WTC11 (cell line): Measurements from ENCODE around the gene SYNRG. TPM values are rescaled to one million over a fixed set of nuclear protein-coding genes. Genes with fewer than 3 reads are reported as not detected.

Source experiments
- ATAC-seq: fragments of 200-7000 bp; cut with Tn5 transposase; 2 replicates; pipeline ENCODE4 v1.10.0; 2021; ENCODE audit warnings: mild to moderate bottlenecking, moderate library complexity
- CTCF ChIA-PET: fragments of 300-600 bp; sonication (Branson Sonifier 250); formaldehyde crosslinking; loops from one replicate; lab custom pipeline; 2021; ENCODE audit warnings: antibody characterized with exemption; lab: Charles Lee
- POLR2A ChIA-PET: fragments of 350-600 bp; sonication (Branson Sonifier 250); formaldehyde crosslinking; loops from one replicate; lab custom pipeline; 2021; ENCODE audit warnings: antibody characterized with exemption; lab: Charles Lee
- DNase-seq: peaks from one replicate; pipeline ENCODE4 v3.0.0; 2021; ENCODE audit warnings: low spot score
- H3K27ac Mint-ChIP-seq: 2 replicates; pipeline ENCODE4 v1.8.0; 2021; ENCODE audit warnings: mixed read lengths
- H3K27me3 Mint-ChIP-seq: 2 replicates; pipeline ENCODE4 v1.8.0; 2021; ENCODE audit warnings: low read depth, mild to moderate bottlenecking, moderate library complexity, mixed read lengths
- H3K36me3 Mint-ChIP-seq: 2 replicates; pipeline ENCODE4 v1.8.0; 2021; ENCODE audit warnings: mixed read lengths
- H3K4me1 Mint-ChIP-seq: 2 replicates; pipeline ENCODE4 v1.8.0; 2022; ENCODE audit warnings: mixed read lengths
- H3K4me3 Mint-ChIP-seq: 2 replicates; pipeline ENCODE4 v1.8.0; 2021; ENCODE audit warnings: mild to moderate bottlenecking, moderate library complexity, mixed read lengths
- H3K9me3 Mint-ChIP-seq: 2 replicates; pipeline ENCODE4 v1.8.0; 2021; ENCODE audit warnings: mixed read lengths
- CBFB ChIP-seq: sonication (generic); formaldehyde crosslinking; IDR thresholded peaks from 2 replicates; pipeline ENCODE4 v1.8.1; 2022; ENCODE audit warnings: mild to moderate bottlenecking, low read depth, missing genetic modification reagents
- ELF4 ChIP-seq: sonication (generic); formaldehyde crosslinking; IDR thresholded peaks from 2 replicates; pipeline ENCODE4 v1.8.1; 2022; ENCODE audit warnings: low read depth, mild to moderate bottlenecking, moderate library complexity, missing genetic modification reagents
- EMX1 ChIP-seq: fragments of 250-450 bp; sonication (Bioruptor Pico); IDR thresholded peaks from 2 replicates; pipeline ENCODE4 v1.8.0; 2021; ENCODE audit warnings: mild to moderate bottlenecking
- ETV6 ChIP-seq: sonication (generic); formaldehyde crosslinking; IDR thresholded peaks from 2 replicates; pipeline ENCODE4 v1.8.1; 2022; ENCODE audit warnings: mild to moderate bottlenecking, missing genetic modification reagents
- FOXP1 ChIP-seq: sonication (generic); formaldehyde crosslinking; IDR thresholded peaks from 2 replicates; pipeline ENCODE4 v1.8.0; 2022; ENCODE audit warnings: missing genetic modification reagents, mild to moderate bottlenecking, moderate library complexity, borderline replicate concordance
- JAZF1 ChIP-seq: fragments of 250-450 bp; sonication (Bioruptor Pico); IDR thresholded peaks from 2 replicates; pipeline ENCODE4 v1.9.0; 2021; ENCODE audit warnings: moderate library complexity, mild to moderate bottlenecking, inconsistent platforms
- JUN ChIP-seq: sonication (generic); formaldehyde crosslinking; IDR thresholded peaks from 2 replicates; pipeline ENCODE4 v1.8.0; 2023; ENCODE audit warnings: mild to moderate bottlenecking, missing genetic modification reagents
- NFE2L1 ChIP-seq: sonication (generic); formaldehyde crosslinking; IDR thresholded peaks from 2 replicates; pipeline ENCODE4 v1.8.1; 2023; ENCODE audit warnings: missing genetic modification reagents
- NFYB ChIP-seq: sonication (generic); formaldehyde crosslinking; conservative IDR thresholded peaks from 2 replicates; pipeline ENCODE4 v1.8.0; 2022; ENCODE audit warnings: low read depth, missing genetic modification reagents
- NR1H2 ChIP-seq: sonication (generic); formaldehyde crosslinking; IDR thresholded peaks from 2 replicates; pipeline ENCODE4 v1.9.0; 2021; ENCODE audit warnings: mild to moderate bottlenecking, moderate library complexity, missing genetic modification reagents
- OVOL2 ChIP-seq: fragments of 250-450 bp; sonication (Bioruptor Pico); IDR thresholded peaks from 2 replicates; pipeline ENCODE4 v1.9.0; 2021; ENCODE audit warnings: mild to moderate bottlenecking, borderline replicate concordance
- PREB ChIP-seq: sonication (generic); formaldehyde crosslinking; IDR thresholded peaks from 2 replicates; pipeline ENCODE4 v1.8.1; 2022; ENCODE audit warnings: mild to moderate bottlenecking, missing genetic modification reagents, moderate library complexity, borderline replicate concordance
- PRRX2 ChIP-seq: fragments of 250-450 bp; sonication (Bioruptor Pico); IDR thresholded peaks from 2 replicates; pipeline ENCODE4 v1.8.0; 2021; ENCODE audit warnings: mild to moderate bottlenecking
- RORB ChIP-seq: fragments of 250-450 bp; sonication (Bioruptor Pico); IDR thresholded peaks from 2 replicates; pipeline ENCODE4 v1.9.0; 2021; ENCODE audit warnings: mild to moderate bottlenecking
- ZNF121 ChIP-seq: sonication (generic); formaldehyde crosslinking; IDR thresholded peaks from 2 replicates; pipeline ENCODE4 v1.8.0; 2023; ENCODE audit warnings: missing genetic modification reagents
- ZNF138 ChIP-seq: sonication (generic); formaldehyde crosslinking; conservative IDR thresholded peaks from 2 replicates; pipeline ENCODE4 v1.8.1; 2022; ENCODE audit warnings: mild to moderate bottlenecking, moderate library complexity, missing genetic modification reagents
- ZNF317 ChIP-seq: sonication (generic); formaldehyde crosslinking; IDR thresholded peaks from 2 replicates; pipeline ENCODE4 v1.8.1; 2023; ENCODE audit warnings: low read depth, mild to moderate bottlenecking, moderate library complexity, missing genetic modification reagents, borderline replicate concordance
- total RNA-seq: library from RNA; stranded (reverse); gene quantifications from 3 replicates; pipeline ENCODE4 v1.2.3, GENCODE V29; 2021
- TF ChIP-seq, protein P1 (sequence below): sonication (generic); formaldehyde crosslinking; IDR thresholded peaks from 2 replicates; pipeline ENCODE4 v1.8.1; 2023; ENCODE audit warnings: mild to moderate bottlenecking, moderate library complexity, missing genetic modification reagents
- TF ChIP-seq, protein P2 (sequence below): sonication (generic); formaldehyde crosslinking; IDR thresholded peaks from 2 replicates; pipeline ENCODE4 v1.8.0; 2022; ENCODE audit warnings: missing genetic modification reagents
- TF ChIP-seq, protein P3 (sequence below): sonication (generic); formaldehyde crosslinking; IDR thresholded peaks from 2 replicates; pipeline ENCODE4 v1.8.0; 2022; ENCODE audit warnings: mild to moderate bottlenecking, missing genetic modification reagents
- TF ChIP-seq, protein P4 (sequence below): sonication (generic); formaldehyde crosslinking; IDR thresholded peaks from 2 replicates; pipeline ENCODE4 v1.8.0; 2022; ENCODE audit warnings: mild to moderate bottlenecking, missing genetic modification reagents
- TF ChIP-seq, protein P5 (sequence below): fragments of 250-450 bp; sonication (Bioruptor Pico); IDR thresholded peaks from 2 replicates; pipeline ENCODE4 v1.9.0; 2021; ENCODE audit warnings: mild to moderate bottlenecking, borderline replicate concordance

Gene SYNRG
- total RNA-seq, 1 experiment from 2014 or later: 31.3 TPM

DNA sequence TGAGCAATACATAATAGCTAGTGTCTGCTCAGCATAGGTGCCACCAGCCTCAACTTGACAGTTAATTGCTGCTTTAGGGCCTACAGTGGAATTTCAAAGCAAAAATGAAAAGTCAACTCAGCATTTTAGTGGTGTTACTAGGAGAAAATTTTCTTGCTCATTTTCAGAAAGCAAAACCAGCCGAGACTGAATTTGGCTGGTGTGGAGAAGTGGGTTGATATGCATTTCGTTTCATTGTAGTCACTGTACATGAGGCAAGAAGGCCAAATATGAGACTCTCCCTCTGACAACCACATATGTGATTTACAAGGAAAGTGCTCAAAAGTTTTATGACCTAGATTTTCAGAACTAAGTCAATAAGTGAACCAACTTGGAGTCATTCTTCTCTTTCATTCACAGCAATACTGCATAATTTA, 65.6 kb downstream of the SYNRG start (continued):
- TF ChIP-seq, protein P1, sequence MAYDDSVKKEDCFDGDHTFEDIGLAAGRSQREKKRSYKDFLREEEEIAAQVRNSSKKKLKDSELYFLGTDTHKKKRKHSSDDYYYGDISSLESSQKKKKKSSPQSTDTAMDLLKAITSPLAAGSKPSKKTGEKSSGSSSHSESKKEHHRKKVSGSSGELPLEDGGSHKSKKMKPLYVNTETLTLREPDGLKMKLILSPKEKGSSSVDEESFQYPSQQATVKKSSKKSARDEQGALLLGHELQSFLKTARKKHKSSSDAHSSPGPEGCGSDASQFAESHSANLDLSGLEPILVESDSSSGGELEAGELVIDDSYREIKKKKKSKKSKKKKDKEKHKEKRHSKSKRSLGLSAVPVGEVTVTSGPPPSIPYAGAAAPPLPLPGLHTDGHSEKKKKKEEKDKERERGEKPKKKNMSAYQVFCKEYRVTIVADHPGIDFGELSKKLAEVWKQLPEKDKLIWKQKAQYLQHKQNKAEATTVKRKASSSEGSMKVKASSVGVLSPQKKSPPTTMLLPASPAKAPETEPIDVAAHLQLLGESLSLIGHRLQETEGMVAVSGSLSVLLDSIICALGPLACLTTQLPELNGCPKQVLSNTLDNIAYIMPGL (CRISPR knock-in tag): no peak
- TF ChIP-seq EMX1 (CRISPR knock-in tag) (no peak), NFE2L1 (CRISPR knock-in tag) (no peak), CBFB (CRISPR knock-in tag) (no peak), ELF4 (CRISPR knock-in tag) (no peak)
- TF ChIP-seq, protein P2, sequence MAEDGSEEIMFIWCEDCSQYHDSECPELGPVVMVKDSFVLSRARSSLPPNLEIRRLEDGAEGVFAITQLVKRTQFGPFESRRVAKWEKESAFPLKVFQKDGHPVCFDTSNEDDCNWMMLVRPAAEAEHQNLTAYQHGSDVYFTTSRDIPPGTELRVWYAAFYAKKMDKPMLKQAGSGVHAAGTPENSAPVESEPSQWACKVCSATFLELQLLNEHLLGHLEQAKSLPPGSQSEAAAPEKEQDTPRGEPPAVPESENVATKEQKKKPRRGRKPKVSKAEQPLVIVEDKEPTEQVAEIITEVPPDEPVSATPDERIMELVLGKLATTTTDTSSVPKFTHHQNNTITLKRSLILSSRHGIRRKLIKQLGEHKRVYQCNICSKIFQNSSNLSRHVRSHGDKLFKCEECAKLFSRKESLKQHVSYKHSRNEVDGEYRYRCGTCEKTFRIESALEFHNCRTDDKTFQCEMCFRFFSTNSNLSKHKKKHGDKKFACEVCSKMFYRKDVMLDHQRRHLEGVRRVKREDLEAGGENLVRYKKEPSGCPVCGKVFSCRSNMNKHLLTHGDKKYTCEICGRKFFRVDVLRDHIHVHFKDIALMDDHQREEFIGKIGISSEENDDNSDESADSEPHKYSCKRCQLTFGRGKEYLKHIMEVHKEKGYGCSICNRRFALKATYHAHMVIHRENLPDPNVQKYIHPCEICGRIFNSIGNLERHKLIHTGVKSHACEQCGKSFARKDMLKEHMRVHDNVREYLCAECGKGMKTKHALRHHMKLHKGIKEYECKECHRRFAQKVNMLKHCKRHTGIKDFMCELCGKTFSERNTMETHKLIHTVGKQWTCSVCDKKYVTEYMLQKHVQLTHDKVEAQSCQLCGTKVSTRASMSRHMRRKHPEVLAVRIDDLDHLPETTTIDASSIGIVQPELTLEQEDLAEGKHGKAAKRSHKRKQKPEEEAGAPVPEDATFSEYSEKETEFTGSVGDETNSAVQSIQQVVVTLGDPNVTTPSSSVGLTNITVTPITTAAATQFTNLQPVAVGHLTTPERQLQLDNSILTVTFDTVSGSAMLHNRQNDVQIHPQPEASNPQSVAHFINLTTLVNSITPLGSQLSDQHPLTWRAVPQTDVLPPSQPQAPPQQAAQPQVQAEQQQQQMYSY (CRISPR knock-in tag): no peak
- TF ChIP-seq, all 79 proteins: peak for 0

DNA sequence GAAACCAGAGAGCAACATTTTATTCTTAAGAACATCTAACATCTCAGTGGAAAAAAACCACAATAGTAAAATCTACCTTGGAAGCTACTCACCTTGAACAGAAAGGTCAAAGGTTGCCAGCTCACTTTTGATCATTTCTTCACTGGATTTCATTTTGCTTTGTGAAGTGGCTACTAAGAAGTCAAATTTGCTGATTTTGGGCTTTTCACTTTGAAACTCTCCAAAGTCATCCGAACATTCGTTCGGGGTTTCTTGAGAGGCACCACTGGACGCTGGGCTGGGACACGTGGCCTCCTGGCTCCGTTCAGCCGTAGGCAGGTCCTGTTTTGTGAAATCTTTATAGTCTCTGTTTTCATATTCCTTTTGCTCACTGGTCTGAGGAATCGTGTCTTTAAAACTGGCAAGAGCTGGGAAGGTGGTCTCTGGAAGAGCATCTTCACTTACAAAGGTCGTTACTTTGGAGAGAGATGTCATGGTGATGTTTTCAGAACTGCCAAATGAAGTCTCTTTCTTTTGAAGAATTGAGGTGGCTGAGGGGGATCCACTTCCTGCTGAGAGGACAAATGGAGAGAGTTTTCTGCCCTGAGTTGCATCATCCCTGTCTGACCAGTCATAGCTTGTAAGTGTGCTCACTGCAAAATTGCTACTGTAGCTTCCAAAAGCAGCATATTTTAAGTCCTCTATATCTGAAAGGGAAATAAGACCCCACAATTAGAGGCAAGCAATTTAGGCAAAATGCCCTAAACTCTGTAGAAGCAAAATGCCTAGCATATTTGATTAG, 67.1 kb downstream of the SYNRG start:
- CTCF ChIA-PET: interaction anchor here (1.4 kb wide), 1 partner anchor 36 kb away, joined by 3 read pairs; no protein-coding TSS in a partner anchor
- Mint-ChIP-seq H3K27ac (peak overlapping the region; percentile 24), H3K27me3 (no peaks in the 10 kb centered on the region), H3K4me1 (peaks cover 20% of the 10 kb centered on the region), H3K4me3 (no peak overlapping the region), H3K36me3 (peaks cover 38% of the 10 kb centered on the region), H3K9me3 (no peaks in the 10 kb centered on the region)
- POLR2A ChIA-PET: interaction anchor here (0.5 kb wide), 1 partner anchor 98 kb away, joined by 4 read pairs; no protein-coding TSS in a partner anchor
- DNase-seq (no peak), ATAC-seq (no peak)
- TF ChIP-seq PRRX2 (no peak), OVOL2 (CRISPR knock-in tag) (no peak), PREB (CRISPR knock-in tag) (no peak), ETV6 (CRISPR knock-in tag) (no peak), RORB (CRISPR knock-in tag) (no peak), ZNF121 (CRISPR knock-in tag) (no peak), JAZF1 (CRISPR knock-in tag) (no peak), NFYB (CRISPR knock-in tag) (no peak), ZNF138 (CRISPR knock-in tag) (no peak), FOXP1 (CRISPR knock-in tag) (no peak), ZNF317 (CRISPR knock-in tag) (no peak), NR1H2 (no peak), JUN (CRISPR knock-in tag) (no peak)
- TF ChIP-seq, protein P3, sequence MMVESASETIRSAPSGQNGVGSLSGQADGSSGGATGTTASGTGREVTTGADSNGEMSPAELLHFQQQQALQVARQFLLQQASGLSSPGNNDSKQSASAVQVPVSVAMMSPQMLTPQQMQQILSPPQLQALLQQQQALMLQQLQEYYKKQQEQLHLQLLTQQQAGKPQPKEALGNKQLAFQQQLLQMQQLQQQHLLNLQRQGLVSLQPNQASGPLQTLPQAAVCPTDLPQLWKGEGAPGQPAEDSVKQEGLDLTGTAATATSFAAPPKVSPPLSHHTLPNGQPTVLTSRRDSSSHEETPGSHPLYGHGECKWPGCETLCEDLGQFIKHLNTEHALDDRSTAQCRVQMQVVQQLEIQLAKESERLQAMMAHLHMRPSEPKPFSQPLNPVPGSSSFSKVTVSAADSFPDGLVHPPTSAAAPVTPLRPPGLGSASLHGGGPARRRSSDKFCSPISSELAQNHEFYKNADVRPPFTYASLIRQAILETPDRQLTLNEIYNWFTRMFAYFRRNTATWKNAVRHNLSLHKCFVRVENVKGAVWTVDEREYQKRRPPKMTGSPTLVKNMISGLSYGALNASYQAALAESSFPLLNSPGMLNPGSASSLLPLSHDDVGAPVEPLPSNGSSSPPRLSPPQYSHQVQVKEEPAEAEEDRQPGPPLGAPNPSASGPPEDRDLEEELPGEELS (CRISPR knock-in tag): no peak
- TF ChIP-seq, protein P4, sequence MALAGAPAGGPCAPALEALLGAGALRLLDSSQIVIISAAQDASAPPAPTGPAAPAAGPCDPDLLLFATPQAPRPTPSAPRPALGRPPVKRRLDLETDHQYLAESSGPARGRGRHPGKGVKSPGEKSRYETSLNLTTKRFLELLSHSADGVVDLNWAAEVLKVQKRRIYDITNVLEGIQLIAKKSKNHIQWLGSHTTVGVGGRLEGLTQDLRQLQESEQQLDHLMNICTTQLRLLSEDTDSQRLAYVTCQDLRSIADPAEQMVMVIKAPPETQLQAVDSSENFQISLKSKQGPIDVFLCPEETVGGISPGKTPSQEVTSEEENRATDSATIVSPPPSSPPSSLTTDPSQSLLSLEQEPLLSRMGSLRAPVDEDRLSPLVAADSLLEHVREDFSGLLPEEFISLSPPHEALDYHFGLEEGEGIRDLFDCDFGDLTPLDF (CRISPR knock-in tag): no peak
- TF ChIP-seq, protein P5, sequence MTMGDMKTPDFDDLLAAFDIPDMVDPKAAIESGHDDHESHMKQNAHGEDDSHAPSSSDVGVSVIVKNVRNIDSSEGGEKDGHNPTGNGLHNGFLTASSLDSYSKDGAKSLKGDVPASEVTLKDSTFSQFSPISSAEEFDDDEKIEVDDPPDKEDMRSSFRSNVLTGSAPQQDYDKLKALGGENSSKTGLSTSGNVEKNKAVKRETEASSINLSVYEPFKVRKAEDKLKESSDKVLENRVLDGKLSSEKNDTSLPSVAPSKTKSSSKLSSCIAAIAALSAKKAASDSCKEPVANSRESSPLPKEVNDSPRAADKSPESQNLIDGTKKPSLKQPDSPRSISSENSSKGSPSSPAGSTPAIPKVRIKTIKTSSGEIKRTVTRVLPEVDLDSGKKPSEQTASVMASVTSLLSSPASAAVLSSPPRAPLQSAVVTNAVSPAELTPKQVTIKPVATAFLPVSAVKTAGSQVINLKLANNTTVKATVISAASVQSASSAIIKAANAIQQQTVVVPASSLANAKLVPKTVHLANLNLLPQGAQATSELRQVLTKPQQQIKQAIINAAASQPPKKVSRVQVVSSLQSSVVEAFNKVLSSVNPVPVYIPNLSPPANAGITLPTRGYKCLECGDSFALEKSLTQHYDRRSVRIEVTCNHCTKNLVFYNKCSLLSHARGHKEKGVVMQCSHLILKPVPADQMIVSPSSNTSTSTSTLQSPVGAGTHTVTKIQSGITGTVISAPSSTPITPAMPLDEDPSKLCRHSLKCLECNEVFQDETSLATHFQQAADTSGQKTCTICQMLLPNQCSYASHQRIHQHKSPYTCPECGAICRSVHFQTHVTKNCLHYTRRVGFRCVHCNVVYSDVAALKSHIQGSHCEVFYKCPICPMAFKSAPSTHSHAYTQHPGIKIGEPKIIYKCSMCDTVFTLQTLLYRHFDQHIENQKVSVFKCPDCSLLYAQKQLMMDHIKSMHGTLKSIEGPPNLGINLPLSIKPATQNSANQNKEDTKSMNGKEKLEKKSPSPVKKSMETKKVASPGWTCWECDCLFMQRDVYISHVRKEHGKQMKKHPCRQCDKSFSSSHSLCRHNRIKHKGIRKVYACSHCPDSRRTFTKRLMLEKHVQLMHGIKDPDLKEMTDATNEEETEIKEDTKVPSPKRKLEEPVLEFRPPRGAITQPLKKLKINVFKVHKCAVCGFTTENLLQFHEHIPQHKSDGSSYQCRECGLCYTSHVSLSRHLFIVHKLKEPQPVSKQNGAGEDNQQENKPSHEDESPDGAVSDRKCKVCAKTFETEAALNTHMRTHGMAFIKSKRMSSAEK (CRISPR knock-in tag): no peak
